NK-92 (cell line): ENCODE data around the gene KDM5A.
"Not testable (repeated sequence)": the region's sequence is repeated elsewhere in the genome, so short reads cannot be mapped to it uniquely, and the experiment has no call there.

Source experiments
- DNase-seq: peaks from one replicate; lab custom pipeline; 2025; ENCODE audit not compliant: unreplicated experiment; lab: John Stamatoyannopoulos, UW

The KDM5A gene

DNA sequence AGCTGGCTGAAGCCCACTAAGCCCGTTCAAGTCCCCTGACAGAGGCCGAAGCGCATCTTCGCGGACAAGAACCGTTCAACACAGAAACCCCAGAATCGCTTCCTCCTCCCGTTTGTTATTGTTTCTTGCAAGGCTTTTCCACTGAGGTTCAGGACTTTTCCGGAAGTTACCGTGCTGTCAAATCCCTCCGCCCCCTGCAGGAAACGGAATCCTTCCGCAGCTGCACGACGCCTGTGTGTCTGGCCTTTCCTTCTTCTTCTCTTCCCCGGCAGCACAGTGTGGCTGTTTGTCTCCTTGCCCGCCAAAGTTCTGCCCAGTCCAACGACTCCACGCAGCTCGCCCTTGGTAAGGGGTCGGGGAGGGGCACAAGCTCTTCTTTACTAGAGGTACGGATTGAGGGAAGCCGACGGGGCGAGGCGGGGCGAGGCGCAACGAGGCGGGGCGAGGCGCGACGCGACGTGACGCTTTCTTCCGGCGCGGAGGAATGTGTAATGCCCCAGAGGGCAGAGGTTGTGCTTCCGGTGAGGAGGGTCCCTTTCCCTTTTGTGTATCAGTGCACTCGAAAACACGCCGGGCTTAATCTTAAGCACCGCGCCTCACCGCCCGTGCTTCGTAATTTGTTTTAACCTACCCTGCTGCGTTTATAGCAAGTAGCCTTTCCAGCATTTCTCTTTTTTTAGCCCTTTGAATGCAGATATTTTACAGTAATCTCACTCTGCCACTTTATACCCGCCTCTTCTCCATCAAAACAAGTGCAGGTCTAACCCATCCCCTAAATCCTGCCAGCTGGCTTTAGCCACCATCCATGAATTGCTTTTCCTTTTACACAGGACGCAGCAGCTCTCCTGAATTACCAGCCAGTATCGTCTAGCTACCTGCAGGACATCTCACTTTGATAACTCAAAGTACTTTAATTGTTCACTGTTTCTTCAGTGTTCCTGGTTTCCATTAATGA is at the start of gene KDM5A:
KDM5A (minus strand) TSS at position 179 of the 955 bp plus-strand sequence. CDS start 229 bp downstream, outside the sequence.
- DNase-seq: no peak

DNA sequence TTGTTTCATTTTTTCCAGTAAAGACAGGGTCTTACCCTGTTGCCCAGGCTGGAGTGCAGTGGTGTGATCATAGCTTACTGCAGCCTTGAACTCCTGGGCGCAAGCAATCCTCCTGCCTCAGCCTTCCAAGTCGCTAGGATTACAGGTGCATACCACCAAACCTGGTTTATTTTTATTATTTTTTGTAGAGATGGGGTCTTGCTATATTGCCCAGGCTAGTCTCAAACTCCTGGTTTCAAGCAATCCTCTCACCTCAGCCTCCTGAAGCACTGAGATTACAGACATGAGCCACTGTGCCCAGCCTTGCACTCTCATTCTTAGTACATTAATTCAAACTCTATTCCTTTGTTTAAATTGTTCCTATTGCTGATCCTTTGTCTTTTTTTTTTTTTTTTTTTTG is 46.6 kb upstream of the KDM5A start:
- DNase-seq: not testable (repeated sequence)

DNA sequence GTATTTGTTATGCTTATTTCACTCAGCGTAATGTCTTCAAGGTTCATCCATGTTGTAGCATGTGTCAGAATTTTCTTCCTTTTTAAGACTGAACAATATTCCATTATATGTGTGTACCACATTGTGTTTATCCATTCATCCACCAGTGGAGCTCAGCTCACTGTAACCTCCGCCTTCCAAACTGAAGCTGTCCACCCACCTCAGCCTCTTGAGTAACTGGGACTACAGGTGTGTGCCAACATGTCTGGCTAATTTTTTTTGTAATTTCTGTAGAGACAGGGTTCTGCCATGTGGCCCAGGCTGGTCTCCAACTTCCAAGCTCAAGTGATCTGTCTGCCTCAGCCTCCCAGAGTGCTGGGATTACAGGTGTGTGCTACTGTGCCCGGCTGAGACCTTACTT is 33.4 kb upstream of the KDM5A start:
- DNase-seq: no peak

DNA sequence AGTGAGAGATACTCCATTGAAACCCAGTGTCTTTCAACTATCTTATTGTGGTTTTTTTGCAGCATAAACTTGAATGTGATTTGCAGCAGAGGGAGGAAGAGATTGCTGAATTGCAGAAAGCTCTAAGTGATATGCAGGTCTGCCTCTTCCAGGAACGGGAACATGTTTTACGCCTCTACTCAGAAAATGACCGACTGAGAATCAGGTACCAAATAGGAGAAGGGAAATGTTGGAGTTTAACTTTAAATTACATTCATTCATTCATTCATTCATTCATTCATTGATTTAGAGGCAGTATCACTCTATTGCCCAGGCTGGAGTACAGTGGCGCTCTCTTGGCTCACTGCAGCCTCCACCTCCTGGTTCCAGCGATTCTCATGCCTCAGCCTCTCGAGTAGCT is 29.3 kb upstream of the KDM5A start:
- DNase-seq: no peak

DNA sequence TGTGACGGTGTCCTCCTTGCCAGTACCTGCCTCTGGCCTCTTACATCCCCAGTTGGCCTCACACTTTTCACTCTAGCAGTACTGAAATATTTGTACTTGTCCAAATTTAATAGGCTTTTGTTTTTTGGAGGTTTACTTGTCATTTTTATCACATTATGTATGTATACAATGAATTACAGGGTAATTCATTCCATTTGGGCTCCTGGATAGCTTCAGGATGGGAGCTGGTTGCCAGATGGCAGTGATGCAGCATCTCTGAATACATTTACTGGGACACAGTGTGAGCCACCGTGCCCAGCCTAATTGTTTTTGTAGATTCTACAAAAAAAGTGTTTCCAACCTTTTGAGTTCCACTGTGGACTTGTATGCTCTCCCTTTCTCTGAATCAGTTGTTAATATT is 25.7 kb upstream of the KDM5A start:
- no peak for DNase-seq

DNA sequence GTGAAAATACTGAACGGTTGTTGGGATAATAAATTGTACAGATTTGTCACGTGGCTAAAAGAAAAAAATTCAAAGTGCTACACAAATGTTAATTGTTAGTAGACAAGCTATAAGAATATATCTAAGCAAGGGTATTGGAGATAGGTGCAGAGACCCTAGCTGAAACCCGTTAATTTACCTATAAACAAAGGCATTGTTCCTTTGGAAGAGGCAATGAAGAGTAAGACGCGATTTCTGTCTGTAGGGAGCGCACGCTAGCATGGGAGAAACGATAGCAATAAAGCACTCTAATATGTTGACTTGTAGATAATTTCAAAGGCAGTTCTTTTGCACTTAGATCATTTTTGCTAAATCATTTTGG is 12.9 kb upstream of the KDM5A start:
- no peak for DNase-seq

DNA sequence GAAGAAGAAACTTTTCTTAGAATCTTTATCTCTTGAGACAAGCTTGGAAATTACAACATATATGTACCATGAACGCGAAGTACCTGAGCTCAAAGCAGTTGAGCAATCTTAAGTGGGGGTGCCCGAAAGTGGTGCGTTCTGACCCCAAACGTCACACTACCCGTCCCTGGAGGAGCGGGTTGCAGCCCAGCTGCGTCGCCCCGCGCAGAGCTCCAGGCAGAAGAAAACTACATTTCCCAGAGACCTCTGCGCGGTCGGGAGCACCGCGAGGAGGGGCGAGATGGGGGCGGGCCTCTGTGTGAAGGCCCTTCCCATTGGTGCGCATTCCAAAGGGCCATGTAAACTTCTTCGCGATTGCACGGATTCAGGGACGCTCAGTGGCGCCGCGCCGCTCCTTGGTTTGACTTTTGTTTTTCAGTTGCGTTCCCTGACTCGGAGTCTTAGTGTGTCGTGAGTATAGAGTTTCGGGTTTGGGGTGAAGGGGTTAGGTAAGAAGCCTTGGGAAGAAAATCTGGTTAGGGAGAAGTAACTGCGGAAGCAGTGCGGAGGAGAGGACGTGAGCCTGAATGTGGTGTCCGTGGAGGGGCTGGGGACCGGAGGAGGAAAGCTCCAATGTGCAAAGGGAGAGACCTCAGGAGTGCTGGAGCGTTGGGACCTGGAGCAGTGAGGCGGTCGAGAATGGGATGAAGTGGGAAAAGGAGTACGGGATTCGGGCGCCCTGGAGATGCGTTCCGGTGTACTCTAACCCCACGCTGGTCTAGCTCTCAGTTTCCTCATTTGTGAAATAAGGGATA is 12.3 kb upstream of the KDM5A start, which contains the start of gene CCDC77:
CCDC77 (plus strand) TSS at position 410 of the 794 bp plus-strand sequence. CDS start 7,740 bp downstream, outside the sequence.
- no peak for DNase-seq

DNA sequence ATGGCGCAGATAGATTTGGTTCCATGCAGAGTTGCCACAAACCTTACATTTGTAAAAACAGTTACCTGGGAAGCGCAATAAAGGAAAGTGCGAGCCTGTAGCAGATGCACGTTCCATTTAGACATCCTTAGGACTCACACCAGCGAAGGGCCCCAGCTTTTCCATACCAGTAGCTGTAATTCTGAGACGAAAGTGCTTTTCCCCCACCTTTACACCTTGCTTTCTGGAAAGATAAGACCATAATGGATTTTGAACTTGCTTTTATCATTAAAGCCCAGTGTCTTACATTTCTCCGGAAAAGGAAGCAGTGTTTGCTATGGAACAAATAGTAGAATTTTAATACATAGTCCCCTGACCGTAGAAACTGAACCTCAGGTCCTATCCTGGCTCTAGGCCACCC is 11.7 kb upstream of the KDM5A start:
- DNase-seq: no peak

DNA sequence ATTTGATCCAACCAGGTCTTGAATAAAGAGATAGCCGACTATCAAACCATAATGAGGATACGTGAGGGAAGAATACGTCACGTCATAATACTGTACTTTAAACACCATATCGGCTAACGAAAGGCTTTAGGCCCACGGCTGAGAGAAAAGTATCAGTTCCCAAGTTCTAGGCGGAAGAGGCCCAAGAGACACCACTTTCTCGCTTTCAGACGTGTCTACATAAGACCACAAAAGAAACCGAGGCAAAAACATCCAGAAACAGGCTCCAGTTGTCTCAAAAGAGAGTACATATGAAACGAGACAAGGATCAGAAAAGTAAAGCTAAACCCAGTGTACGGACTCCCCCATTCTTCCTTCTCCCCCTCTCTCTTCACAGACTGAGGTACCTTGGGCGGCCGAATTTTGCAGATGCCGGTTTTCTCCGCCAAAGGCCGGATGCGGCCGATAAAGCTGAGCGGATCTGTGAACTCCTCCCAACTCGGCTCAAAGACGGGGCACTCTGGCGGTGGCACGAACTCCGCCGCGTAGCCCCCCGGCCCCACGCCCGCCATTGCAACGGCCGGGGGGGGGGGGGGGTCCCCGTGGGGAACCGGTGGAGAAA is 479 bp downstream of the KDM5A start:
- no peak for DNase-seq

DNA sequence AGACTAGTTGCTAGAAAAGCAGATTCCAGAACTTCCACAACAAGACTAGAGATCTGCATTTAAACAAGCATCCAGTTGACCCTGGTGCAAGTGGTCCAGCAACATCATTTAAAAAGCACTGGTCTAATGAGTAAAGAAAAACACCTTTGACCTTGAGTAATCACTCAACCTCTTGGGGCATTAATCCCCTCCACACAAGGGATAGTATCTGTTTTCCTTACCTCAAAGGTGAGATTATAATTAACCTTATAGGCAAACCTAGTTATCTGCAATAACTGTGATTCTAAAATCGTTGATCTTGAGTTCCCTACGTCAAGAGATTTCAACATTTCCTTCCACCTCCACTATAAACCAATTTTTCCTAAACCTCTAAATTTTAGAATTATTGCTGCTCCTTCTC is 1.1 kb downstream of the KDM5A start:
- DNase-seq: no peak

DNA sequence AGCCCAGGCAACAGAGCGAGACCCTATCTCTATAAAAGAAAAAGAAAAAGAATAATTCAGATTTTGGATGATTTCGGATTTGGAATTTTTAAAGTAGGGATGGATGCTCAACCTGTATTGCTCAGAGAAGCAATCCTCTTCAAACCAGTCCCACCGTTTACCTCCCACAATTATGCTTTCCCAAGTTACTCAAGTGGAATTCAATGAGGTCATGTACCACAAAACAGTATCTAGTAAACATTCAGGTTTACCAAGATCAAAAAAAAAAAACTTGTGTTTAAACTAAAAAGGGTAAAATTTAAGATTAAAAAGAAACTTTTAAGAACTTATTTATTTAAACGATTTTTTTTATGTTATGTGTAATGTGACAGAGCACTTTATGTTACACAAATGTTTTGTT is 2.5 kb downstream of the KDM5A start:
- DNase-seq: no peak

DNA sequence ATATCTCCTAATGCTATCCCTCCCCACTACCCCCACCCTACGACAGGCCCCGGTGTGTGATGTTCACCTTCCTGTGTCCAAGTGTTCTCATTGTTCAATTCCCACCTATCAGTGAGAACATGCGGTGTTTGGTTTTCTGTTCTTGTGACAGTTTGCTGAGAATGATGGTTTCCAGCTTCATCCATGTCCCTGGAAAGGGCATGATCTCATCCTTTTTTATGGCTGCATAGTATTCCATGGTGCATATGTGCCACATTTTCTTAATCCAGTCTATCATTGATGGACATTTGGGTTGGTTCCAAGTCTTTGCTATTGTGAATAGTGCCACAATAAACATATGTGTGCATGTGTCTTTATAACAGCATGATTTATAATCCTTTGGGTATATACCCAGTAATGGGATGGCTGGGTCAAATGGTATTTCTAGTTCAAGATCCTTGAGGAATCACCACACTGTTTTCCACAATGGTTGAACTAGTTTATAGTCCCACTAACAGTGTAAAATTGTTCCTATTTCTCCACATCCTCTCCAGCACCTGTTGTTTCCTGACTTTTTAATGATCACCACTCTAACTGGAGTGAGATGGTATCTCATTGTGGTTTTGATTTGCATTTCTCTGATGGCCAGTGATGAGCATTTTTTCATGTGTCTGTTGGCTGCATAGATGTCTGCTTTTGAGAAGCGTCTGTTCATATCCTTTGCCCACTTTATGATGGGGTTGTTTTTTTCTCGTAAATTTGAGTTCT is 18.2 kb downstream of the KDM5A start:
- not testable (repeated sequence) for DNase-seq

DNA sequence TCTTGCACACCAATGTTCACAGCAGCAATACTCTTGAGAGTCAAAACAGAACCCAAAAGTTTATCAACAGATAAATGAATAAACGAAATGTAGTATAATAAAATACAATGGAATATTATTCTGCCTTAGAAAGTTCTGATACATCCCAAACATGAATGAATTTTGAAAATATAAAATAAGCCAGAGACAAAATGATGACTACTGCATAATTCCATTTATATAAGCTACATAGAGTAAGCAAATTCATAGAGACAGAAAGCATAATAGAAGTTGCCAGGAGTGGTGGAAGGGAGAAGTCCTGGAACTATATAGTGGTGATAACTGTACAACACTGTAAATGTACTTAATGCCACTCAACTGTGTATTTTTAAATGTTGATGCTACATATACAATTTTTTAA is 21.1 kb downstream of the KDM5A start:
- DNase-seq: no peak

DNA sequence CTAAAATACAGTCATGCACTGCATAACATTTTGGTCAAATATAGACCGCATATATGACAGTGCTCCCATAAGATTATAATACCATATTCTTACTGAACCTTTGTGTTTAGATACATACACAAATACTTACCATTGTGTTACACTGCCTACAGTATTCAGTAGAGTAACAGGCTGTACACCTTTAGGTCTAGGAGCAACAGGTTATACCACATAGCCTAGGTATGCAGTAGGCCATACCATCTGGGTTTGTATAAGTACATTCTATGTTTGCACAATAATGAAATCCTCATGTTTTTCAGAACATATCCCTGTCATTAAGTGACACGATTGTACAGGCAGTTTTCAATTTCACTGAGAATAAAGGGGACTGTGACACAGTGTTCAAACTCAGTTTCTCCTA is 22.3 kb downstream of the KDM5A start:
- DNase-seq: no peak

DNA sequence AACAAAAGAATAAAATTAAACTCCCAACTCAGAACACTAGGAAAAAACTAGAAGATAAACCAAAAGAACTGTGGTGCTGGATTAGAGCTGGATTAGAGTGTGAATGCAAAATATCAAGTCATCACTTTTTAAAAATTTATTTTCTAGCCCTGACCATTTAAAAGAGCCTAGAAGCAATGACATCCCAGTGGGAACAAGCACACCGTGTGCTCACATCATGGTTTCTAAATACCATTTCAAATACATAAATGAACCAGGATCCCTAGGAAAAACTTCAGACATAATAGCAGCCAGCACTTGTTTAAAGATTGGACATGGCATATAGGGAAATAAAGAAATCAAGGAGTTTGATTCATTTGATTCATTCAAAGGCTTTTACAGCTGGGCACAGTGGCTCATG is 30.0 kb downstream of the KDM5A start:
- no peak for DNase-seq

DNA sequence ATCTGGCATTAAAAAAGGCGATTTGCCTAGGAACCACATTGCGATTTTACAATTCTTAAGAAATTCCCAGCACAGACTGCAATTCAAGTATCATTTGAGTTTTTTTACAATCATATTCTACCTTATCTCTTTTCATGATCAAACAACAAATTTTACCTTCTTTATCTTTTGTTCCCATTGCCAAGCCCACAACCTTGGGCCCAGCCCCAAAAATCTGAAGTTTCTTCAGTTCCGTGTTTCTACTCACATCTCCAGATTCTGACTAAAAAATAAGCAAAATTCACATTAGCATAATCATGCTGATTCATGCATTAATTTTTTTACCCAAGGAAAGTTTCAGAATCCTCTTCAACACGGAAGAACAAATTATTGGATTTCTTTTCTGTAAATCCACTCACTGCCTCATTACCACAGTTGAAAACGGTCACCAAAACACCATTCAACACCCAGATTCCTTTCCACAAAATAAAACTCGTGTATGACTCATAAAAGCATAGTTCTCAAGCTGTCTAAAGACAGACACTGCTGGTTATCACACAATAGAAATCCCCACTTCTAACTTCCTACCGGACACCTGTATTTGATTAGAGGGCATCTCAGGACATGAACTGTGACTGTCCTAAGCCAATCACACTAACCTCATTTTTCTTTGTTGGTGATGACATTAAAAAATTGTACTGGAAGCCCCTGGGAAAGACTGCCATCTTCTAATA is 32.7 kb downstream of the KDM5A start:
- no peak for DNase-seq

DNA sequence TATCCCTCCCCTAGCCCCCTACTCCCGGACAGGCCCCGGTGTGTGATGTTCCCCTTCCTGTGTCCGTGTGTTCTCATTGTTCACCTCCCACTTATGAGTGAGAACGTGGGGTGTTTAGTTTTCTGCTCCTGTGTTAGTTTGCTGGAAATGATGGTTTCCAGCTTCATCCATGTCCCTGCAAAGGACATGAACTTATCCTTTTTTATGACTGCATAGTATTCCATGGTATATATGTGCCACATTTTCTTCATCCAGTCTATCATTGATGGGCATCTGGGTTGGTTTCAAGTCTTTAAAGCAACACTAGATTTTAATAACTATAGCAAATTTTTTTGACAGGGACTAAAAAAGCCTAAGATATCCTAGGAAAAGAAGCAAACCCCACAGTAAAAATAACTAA is 37.9 kb downstream of the KDM5A start:
- not testable (repeated sequence) for DNase-seq

DNA sequence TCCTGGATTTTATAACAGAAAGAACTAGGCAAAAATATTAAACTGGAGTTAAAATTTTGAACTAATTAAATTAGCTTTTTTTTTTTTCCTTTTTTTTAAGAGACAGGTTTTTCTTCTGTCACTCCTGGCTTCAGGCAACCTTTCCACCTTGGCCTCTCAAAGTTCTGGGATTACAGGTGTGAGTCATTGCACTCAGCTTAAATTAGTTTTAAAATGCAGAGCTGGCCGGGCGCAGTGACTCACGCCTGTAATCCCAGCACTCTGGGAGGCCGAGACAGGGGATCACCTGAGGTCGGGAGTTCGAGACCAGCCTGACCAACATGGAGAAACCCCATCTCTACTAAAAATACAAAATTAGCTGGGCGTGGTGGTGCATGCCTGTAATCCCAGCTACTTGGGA is 39.5 kb downstream of the KDM5A start:
- not testable (repeated sequence) for DNase-seq

DNA sequence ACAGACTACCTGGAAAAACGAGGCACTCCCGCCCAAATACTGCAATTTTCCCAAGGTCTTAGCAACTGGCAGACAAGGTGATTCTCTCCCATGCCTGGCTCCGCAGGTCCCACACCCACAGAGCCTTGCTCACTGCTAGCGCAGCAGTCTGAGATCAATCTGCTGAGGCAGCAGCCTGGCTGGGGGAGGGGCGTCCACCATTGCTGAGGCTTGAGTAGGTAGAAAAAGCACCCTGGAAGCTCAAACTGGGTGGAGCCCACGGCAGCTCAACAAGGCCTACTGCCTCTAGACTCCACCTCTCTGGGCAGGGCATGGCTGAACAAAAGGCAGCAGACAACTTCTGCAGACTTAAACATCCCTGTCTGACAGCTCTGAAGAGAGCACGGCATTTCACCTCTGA is 46.1 kb downstream of the KDM5A start:
- not testable (repeated sequence) for DNase-seq

DNA sequence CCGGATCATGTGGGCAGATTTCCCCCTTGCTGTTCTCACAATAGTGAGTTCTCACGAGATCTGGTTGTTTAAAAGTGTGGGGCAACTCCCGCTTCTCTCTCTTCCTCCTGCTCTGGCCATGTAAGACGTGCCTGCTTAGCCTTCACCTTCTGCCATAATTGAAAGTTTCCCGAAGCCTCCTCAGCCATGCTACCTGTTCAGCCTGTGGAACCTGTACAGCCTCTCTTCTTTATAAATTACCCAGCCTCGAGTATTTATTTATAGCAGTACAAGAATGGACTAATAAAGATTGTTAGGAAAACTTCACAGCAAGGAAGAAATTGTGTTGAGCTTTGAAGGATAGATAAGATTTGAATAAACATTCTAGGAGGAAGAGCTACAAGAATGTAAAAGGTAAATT is 52.1 kb downstream of the KDM5A start:
- no peak for DNase-seq
